Activated CD4-positive, alpha-beta T cell treated with anti-CD3 and anti-CD28 coated beads, Interleukin-2, amount 50 U/mL, for 4 hours (primary cell): ENCODE data around the gene SLC4A9.
A peak's percentile ranks its signal among the peaks of the same experiment; 100 is the strongest.
"Not testable (repeated sequence)": the region's sequence is repeated elsewhere in the genome, so short reads cannot be mapped to it uniquely, and the experiment has no call there.

ENCODE experiments used
- DNase-seq, 2 experiments: peaks; one replicate each; pipeline ENCODE4 v3.0.0-alpha.2; 2020

SLC4A9 gene

DNA sequence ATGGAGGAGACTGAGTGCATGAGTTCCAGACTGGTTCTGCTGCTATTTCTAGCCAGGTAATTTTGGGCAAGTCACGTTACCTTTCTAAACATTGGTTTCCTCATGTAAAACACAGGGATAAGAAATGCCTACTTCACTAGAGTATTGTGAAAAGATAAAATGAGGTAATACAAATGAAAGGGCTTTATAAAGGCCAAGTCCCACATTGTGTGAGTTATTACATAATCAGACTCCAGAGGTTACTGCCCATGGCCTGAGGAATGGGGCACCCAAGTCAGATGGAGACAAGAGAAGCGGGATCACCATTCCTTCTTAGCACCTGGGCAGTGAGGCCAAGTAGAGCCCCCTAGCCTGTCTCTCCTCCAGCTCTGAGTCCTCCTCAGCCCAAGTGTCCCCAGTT, 21.1 kb upstream of the SLC4A9 start:
- DNase-seq = no peak

GRCh38 chr5:140339636-140340035, 20.4 kb upstream of the SLC4A9 start:
- no peak for DNase-seq

GRCh38 chr5:140340605-140341121, 19.3 kb upstream of the SLC4A9 start:
- no peak for DNase-seq

DNA sequence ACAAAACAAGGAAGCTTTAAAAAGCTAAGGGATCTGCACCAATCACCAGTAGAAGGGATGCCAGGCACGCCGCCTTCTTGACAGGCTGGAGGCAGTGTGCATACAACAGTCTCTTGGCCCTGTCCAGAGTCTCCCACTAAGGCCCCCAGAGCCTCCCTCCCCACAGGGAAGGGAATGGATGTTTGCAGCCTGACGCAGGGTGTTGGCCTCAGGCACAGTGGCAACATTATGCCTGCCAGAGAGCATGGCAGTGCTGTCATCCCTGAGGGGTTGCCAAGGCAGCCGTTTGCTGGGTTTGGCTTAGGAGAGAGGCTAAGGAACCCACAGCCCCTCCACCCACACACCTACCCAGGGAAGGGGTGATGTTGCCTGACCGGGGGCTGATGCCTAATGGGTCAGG, 18.4 kb upstream of the SLC4A9 start:
- no peak for DNase-seq

DNA sequence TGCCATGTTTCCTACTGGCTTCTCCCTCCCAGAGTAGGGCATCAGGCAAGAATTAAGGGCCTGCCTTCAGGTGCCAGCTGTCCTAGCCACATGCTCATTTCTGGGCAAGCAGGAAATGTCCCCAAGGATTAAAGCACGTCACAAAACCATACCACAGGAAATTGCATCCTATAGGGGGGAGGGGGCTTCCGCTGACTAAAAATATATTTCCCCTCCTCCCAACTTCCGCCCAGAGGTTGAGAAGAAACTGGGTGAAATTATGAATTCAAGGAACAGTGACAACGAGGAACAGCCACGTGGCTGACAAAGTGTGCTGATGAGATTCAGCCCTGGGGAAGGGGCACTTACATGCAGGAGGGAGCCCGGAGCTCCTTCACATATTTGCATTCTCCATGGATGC, 17.7 kb upstream of the SLC4A9 start:
- no peak for DNase-seq

- DNase-seq = no peak
Observed at GRCh38 chr5:140342896-140343295, 17.1 kb upstream of the SLC4A9 start.

DNA sequence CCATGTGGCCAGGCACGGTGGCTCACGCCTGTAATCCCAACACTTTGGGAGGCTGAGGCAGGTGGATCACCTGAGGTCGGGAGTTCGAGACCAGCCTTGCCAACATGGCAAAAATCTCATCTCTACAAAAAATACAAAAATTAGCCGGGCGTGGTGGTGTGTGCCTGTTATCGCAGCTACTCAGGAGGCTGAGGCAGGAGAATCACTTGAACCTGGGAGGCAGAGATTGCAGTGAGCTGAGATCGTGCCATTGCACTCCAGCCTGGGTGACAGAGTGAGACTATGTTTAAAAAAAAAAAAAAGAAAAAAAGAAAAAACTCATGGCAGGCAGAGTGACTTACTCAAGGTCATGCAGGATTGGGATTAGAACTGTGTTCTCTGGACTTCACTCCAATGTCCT, 16.1 kb upstream of the SLC4A9 start:
- not testable (repeated sequence) for DNase-seq

GRCh38 chr5:140344683-140345423, 15.1 kb upstream of the SLC4A9 start:
- peak; percentile 11 to 28 for DNase-seq

GRCh38 chr5:140345919-140346347, 14.1 kb upstream of the SLC4A9 start:
- no peak for DNase-seq

- DNase-seq = peak; percentile 18 to 25
Observed at GRCh38 chr5:140346348-140347221, 13.4 kb upstream of the SLC4A9 start, which contains the start of gene HBEGF. Gene HBEGF, minus strand, starts transcription at chr5:140346603. Its CDS starts 275 bp downstream, at chr5:140346328.

DNA sequence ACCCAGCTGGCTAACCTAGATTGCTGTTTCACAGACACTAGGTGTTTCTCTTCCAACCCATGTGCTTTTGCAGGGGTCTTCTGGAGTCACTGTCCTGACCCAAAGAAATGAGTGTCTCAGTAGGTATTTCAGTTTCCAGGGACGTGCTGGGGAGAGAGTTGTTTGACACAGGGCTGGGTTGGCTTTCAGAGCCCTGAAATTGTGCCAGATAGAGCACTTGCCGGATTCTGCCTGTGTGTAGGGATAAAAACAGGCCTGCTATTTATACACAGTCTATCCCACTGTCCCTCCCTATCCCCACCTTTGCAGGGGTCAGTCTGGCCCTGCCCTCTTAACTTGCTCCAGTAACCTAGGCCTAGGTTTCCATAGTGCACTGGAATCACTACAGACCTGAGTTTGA, 12.6 kb upstream of the SLC4A9 start:
- no peak for DNase-seq

DNA sequence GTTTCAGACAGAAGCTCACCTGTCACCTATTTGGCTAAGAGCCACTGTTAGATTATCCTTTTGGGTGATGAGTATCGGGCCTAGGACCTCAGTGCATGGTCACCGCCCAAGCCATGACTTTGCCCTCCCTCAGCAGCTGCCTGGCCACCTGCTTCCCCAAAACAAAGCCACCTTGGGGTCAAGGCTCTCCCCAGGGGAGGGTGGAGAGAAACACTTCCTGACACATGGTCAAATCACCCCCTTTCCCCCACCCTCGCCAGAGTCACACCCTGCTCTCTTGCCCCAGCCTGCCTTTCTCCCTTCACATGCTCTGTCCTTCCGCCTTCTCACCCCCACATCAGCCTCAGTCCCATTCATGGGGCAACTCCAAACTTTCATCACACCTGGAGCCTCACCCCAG, 11.9 kb upstream of the SLC4A9 start:
- DNase-seq = no peak

DNA sequence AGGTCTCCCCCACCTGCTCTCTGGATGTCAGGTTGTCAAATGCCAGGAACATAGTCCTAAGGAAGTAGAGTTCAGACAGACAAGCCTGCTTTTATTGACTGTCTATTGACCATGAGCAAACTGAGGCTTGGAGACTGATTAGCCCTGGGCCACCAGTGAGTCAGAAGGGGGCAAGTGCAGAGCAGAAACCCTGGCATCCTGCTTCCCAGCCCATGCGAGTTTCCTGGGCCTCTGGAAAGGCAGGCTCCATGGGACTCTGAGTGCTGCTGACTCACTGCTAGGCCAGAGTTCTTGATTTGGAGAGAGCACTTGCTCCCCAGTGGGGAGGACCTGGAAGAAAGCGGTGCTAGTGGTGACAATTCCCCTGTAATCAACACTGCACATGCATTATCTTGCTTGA, 10.8 kb upstream of the SLC4A9 start:
- DNase-seq = no peak

- peak; percentile 35 to 41 for DNase-seq
Observed at GRCh38 chr5:140351609-140352334, 8.2 kb upstream of the SLC4A9 start.

- no peak for DNase-seq
Observed at GRCh38 chr5:140355546-140355945, 4.4 kb upstream of the SLC4A9 start.

DNA sequence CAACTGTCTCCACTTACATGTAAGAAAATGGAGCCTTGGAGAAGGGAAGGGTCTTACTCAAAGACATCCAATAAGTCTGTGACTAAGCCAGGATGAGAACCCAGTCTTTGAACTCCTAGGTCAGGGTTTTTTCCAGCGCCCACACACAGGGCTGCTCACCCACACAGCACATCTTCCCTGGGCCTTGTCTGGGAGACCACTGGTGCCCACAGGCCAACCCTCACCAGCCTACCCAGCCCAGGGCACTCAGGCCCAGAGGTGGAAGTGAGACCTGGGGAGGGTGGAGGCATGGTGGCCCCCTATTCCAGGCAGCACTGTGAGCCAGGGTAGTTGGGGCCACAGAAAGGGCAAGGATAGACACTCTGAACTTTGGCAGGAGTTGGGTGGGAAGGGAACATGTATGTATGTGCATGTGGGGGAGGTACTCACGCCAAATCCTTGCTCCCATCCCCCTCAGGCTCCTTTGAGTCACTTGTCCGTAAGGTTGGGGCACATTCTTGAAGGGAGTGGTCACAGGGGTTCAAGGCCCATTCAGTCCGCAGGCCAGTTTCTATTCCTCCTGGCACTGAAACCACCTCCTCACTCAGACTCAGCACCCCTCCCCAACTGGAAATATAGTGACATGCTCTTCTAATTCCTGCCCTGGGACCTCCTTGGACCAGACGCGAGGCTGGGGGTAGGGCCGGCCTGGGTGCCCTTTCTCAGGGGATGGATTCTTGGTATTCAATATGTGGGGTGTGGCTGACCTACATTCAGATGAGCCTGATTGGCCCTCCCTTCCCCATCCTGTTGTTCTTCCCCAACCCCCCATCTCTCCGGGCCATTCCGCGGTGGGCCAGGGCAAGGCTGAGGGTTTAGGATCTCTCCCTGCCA, 2.9 kb upstream of the SLC4A9 start:
- no peak for DNase-seq

GRCh38 chr5:140357726-140358093, 2.3 kb upstream of the SLC4A9 start:
- DNase-seq = peak; percentile 65 to 70

DNA sequence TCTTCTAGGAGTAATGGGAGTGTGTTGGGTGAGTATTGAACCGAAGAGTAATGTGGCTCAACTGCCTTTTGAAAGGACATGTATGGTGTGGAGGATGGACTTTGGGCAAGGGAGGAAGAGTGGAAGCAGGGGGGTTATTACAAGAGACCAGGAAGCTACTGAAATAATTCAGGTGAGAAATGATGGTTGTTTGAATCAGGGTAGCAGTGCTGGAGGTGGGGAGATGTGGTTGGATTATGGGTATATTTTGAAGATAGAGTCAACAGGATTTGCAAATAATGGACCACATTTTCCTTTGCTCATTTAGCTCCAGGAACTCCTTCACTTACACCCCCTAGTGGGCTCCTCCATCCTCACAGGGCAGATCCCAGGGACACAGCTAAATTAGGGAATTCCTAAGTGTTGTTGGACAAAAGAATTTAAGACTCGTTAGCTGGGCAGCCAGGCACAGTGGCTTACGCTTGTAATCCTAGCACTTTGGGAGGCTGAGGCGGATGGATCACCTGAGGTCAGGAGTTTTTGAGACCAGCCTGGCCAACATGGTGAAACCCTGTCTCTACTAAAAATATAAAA, 1.2 kb upstream of the SLC4A9 start:
- DNase-seq = no peak

DNA sequence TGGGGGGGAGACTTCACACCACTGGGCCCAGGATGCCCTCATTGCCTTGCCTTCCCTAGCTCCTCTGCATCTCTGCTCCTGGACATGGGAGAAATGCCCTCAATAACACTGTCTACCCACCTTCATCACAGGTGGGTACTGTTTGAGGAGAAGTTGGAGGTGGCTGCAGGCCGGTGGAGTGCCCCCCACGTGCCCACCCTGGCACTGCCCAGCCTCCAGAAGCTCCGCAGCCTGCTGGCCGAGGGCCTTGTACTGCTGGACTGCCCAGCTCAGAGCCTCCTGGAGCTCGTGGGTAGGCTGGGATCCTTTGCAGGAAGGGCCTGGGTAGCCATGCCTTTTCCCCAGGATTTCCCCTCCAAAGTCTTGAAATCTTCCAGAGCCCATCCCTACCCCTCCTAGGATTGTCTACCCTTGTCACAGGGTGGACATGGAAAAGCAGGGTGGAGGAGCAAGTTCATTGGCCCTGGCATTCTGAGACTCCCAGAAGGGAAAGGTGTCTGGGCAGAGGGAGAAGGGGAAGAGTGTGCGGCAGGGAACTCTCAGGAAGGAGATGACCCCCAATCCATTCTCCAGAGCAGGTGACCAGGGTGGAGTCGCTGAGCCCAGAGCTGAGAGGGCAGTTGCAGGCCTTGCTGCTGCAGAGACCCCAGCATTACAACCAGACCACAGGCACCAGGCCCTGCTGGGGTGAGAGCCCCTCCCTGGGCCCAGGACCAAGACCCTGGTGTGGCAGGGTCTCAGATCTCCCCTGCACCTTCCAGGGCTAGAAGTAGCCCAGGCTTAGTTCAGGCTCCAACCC, 886 bp downstream of the SLC4A9 start:
- DNase-seq = no peak

GRCh38 chr5:140361901-140362300, 1.9 kb downstream of the SLC4A9 start:
- no peak for DNase-seq

GRCh38 chr5:140362311-140362710, 2.3 kb downstream of the SLC4A9 start:
- no peak for DNase-seq
